ENCODE measurements around the gene ENGASE. TPM values are rescaled to one million over a fixed set of nuclear protein-coding genes. Genes with fewer than 3 reads are reported as not detected.

Gene ENGASE
- total and polyA plus RNA-seq, 2 of the 4 experiments (the other 2 are of a cell fraction), result 3.9 to 12.1 TPM

DNA sequence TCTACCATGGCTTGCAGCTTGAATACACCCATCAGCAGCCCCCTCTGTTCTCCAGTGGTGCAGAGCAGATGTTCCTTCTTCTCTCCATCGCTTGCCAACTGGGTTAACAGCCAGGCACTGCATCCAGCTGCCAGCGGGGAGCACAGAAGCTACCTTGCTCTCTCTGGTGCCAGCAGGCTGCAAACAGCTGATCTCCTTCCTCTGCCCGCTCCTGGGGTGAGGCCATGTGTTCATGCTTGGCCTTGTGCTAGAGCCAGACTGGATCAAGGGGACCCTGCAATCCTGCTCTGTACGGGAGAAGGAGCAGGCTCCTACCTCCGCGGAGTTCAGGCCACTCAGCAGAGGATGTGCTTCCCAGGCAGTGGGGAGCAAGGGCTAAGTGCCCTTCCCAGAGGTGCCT, 24.1 kb upstream of the ENGASE start:
- Histone ChIP-seq H3K27ac (ENCODE audit: insufficient read depth, low read length) (no peak overlapping the region), H3K56ac (ENCODE audit: extremely low read depth, insufficient read depth, low read length) (no peak overlapping the region), H3K27me3 (ENCODE audit: control insufficient read depth, insufficient read depth, low read length) (no peaks in the 10 kb centered on the region), H3K79me1 (ENCODE audit: low read depth in 1 of 2, low read length in 2 of 2) (no peaks in the 10 kb centered on the region), H4K20me1 (ENCODE audit: insufficient read depth, low read length) (no peaks in the 10 kb centered on the region; the same call in 1 of the 2 replicates), H3K9me3 (ENCODE audit: control insufficient read depth, insufficient read depth, low read length) (peaks cover 2% of the 10 kb centered on the region; the same call in 1 of the 2 replicates), H2AFZ (replicated peaks; ENCODE audit: low read length, poor library complexity) (no peak overlapping the region), H3K9me1 (ENCODE audit: insufficient read depth, low read length) (peaks cover 7% of the 10 kb centered on the region; the same call in 1 of the 2 replicates), H2BK15ac (ENCODE audit: low read depth, low read length) (no peak overlapping the region), H3K36me3 (ENCODE audit: control insufficient read depth, insufficient read depth, low read length) (peaks cover 8% of the 10 kb centered on the region; the same call in 1 of the 2 replicates), H3K9ac (ENCODE audit: low read depth, low read length) (no peak overlapping the region), H2BK20ac (ENCODE audit: low read depth, low read length) (no peak overlapping the region), H3K4ac (ENCODE audit: low read depth, low read length) (no peak overlapping the region), H2AK5ac (ENCODE audit: low read depth, low read length) (no peak overlapping the region), H3K14ac (replicated peaks; ENCODE audit: low read depth, low read length) (no peak overlapping the region), H4K8ac (ENCODE audit: low read depth in 2 of 2, low read length in 2 of 2) (no peak overlapping the region), H2BK120ac (ENCODE audit: low read depth, low read length) (no peak overlapping the region), H4K91ac (ENCODE audit: insufficient read depth, low read depth, low read length) (no peak overlapping the region), H3K4me3 (ENCODE audit: insufficient read depth, low read depth, low read length) (no peak overlapping the region), H2BK5ac (ENCODE audit: low read depth, low read length, poor library complexity, severe bottlenecking) (no peak overlapping the region), H3K4me1 (ENCODE audit: control insufficient read depth, insufficient read depth, low read length) (no peaks in the 10 kb centered on the region), H3K4me2 (ENCODE audit: low read depth, low read length) (no peak overlapping the region), H3K18ac (ENCODE audit: low read depth, low read length) (no peak overlapping the region), H4K5ac (ENCODE audit: low read depth, low read length) (no peak overlapping the region), H2AK9ac (replicated peaks; ENCODE audit: low read depth, low read length, poor library complexity) (no peak overlapping the region), H3K23ac (ENCODE audit: low read depth, low read length) (no peak overlapping the region)
- ATAC-seq (ENCODE audit: low read depth), result no peak
- TF ChIP-seq NFE2L2 (IDR thresholded peaks at IDR 0.05; ENCODE audit: low read depth, low read length), result no peak
- no peak for TF ChIP-seq CEBPB (IDR thresholded peaks at IDR 0.05; ENCODE audit: low read depth, low read length)
- no peak for TF ChIP-seq RAD21 (IDR thresholded peaks at IDR 0.05; ENCODE audit: low read length)
- TF ChIP-seq, protein P1, sequence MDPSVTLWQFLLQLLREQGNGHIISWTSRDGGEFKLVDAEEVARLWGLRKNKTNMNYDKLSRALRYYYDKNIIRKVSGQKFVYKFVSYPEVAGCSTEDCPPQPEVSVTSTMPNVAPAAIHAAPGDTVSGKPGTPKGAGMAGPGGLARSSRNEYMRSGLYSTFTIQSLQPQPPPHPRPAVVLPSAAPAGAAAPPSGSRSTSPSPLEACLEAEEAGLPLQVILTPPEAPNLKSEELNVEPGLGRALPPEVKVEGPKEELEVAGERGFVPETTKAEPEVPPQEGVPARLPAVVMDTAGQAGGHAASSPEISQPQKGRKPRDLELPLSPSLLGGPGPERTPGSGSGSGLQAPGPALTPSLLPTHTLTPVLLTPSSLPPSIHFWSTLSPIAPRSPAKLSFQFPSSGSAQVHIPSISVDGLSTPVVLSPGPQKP (IDR thresholded peaks at IDR 0.05; ENCODE audit: borderline replicate concordance, low read depth, low read length), result no peak
- no peak for TF ChIP-seq MXI1 (IDR thresholded peaks at IDR 0.05; ENCODE audit: borderline replicate concordance, low read depth, low read length)
- TF ChIP-seq BHLHE40 (IDR thresholded peaks at IDR 0.05; ENCODE audit: low read depth, low read length), result no peak
- no peak for TF ChIP-seq FOS (IDR thresholded peaks at IDR 0.05; ENCODE audit: low read depth, low read length)
- TF ChIP-seq, protein P2, sequence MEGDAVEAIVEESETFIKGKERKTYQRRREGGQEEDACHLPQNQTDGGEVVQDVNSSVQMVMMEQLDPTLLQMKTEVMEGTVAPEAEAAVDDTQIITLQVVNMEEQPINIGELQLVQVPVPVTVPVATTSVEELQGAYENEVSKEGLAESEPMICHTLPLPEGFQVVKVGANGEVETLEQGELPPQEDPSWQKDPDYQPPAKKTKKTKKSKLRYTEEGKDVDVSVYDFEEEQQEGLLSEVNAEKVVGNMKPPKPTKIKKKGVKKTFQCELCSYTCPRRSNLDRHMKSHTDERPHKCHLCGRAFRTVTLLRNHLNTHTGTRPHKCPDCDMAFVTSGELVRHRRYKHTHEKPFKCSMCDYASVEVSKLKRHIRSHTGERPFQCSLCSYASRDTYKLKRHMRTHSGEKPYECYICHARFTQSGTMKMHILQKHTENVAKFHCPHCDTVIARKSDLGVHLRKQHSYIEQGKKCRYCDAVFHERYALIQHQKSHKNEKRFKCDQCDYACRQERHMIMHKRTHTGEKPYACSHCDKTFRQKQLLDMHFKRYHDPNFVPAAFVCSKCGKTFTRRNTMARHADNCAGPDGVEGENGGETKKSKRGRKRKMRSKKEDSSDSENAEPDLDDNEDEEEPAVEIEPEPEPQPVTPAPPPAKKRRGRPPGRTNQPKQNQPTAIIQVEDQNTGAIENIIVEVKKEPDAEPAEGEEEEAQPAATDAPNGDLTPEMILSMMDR (conservative IDR thresholded peaks at IDR 0.05; ENCODE audit: low read depth, low read length), result no peak
- TF ChIP-seq MAFK (IDR thresholded peaks at IDR 0.05; ENCODE audit: low read depth, low read length), result no peak
- TF ChIP-seq RCOR1 (IDR thresholded peaks at IDR 0.05; ENCODE audit: insufficient replicate concordance, low read length), result no peak
- TF ChIP-seq CHD1 (IDR thresholded peaks at IDR 0.05; ENCODE audit: low read depth, low read length), result no peak
- TF ChIP-seq RFX5 (IDR thresholded peaks at IDR 0.05; ENCODE audit: low read depth, low read length), result no peak
- TF ChIP-seq SMC3 (IDR thresholded peaks at IDR 0.05; ENCODE audit: low read depth, low read length), result no peak
- TF ChIP-seq, protein P3, sequence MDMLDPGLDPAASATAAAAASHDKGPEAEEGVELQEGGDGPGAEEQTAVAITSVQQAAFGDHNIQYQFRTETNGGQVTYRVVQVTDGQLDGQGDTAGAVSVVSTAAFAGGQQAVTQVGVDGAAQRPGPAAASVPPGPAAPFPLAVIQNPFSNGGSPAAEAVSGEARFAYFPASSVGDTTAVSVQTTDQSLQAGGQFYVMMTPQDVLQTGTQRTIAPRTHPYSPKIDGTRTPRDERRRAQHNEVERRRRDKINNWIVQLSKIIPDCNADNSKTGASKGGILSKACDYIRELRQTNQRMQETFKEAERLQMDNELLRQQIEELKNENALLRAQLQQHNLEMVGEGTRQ (IDR thresholded peaks at IDR 0.05; ENCODE audit: low read depth, low read length), result no peak
- TF ChIP-seq MAZ (IDR thresholded peaks at IDR 0.05; ENCODE audit: borderline replicate concordance, low read depth, low read length), result no peak
- TF ChIP-seq POLR2A (IDR thresholded peaks at IDR 0.05; ENCODE audit: low read depth, low read length), result no peak
- 100% methylated on average over 2 of the region's 6 CpGs; no CpG with 5 or more reads in 1 of the 2 experiments for WGBS, 2 experiments (ENCODE audit: extremely low coverage in 2 of 2, insufficient read length in 1 of 2)
- DNase-seq, result no peak
- POLR2A ChIA-PET (ENCODE audit: unreplicated experiment), result no interaction called here
- no TSS peak for BruUV-seq (replicated peaks)
- in situ Hi-C loops (cut with MboI; ENCODE audit: low sequenced_read_pairs), result no loop called here
- intact Hi-C loops (cut with micrococcal nuclease), result no loop called here
- dilution Hi-C loops (cut with HindIII; ENCODE audit: low sequenced_read_pairs, unreplicated experiment), result no loop called here
- CTCF ChIA-PET, result no interaction called here
